ENCODE measurements around the gene KPNA6. TPM values are rescaled to one million over a fixed set of nuclear protein-coding genes. Genes with fewer than 3 reads are reported as not detected.
A peak's percentile ranks its signal among the peaks of the same experiment; 100 is the strongest.

Gene KPNA6
- polyA plus RNA-seq, 4 donors, result 28.3 to 39.6 (median 33.9) TPM

DNA sequence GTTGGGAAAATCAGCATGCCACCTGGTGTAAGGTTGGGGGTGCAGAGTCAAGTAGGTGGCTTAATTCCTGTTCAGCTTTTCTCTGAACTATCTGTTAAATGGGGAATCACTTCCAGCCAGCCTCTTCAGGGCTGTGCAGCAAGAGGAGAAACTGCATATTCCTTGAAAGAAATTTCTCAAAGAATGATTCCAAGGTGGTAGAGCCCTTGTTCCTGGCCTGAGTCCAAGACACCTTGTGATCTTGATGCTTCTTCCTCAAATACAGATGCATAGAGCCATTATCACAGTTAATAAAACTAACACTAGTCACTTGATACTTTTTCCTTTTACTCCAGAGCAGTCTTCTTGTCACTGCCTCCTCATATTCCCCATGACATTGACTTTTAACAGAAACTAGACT, 76.8 kb downstream of the KPNA6 start:
- no peak for DNase-seq (ENCODE audit: low read depth in 4 of 4, low spot score in 3 of 4)

- DNase-seq (ENCODE audit: low read depth in 4 of 4, low spot score in 3 of 4), result no peak
Observed at GRCh38 chr1:32186077-32186476, 78.2 kb downstream of the KPNA6 start.

DNA sequence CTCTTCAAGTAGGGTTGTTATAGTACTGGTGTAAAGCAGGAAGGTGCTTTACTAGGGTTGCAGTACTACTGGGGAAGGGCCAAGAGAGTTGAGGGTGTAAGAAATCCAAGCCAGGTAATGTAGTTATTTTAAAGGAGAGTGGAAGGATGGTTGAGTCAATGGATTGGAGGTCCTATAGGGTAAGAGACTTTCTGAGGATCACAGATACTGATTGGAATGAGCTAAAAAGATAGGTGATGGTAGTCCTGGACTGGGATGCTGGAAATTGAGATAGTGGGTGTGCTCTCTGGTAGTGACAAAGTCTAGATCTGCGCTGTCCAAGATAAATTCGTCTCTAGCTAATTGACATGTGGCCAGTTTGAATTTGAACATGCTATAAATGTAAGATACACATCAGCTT, 78.6 kb downstream of the KPNA6 start:
- no peak for DNase-seq (ENCODE audit: low read depth in 4 of 4, low spot score in 3 of 4)

- DNase-seq (ENCODE audit: low read depth in 4 of 4, low spot score in 3 of 4), result no peak
Observed at GRCh38 chr1:32187850-32188249, 80.0 kb downstream of the KPNA6 start.

- no peak for DNase-seq (ENCODE audit: low read depth in 4 of 4, low spot score in 3 of 4)
Observed at GRCh38 chr1:32192220-32192948, 84.5 kb downstream of the KPNA6 start.

GRCh38 chr1:32194984-32195383, 87.1 kb downstream of the KPNA6 start:
- no peak for DNase-seq (ENCODE audit: low read depth in 4 of 4, low spot score in 3 of 4)

- DNase-seq (ENCODE audit: low read depth in 4 of 4, low spot score in 3 of 4), result no peak
Observed at GRCh38 chr1:32195531-32195930, 87.7 kb downstream of the KPNA6 start.

- no peak for DNase-seq (ENCODE audit: low read depth in 4 of 4, low spot score in 3 of 4)
Observed at GRCh38 chr1:32195972-32196823, 88.3 kb downstream of the KPNA6 start.

DNA sequence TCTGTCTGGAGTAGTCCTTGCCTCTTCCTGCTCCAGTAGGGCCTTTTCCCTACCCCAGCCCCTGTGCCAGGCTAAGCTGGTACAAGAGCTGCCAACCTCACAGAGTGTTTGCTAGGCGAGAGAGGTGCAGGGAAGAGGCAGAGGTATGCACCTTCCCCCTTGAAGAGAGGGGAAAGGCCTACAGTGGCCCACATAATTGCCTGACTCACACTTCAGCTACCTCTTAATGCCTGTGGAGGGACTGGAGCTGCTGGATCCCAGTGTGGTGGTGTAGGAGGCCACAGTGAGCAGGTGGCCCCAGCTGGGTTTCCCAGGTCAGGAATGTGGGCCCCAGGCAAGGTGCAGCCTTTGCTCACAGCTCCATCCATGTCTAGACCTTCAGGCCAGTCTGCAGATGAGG, 89.2 kb downstream of the KPNA6 start:
- DNase-seq (ENCODE audit: low read depth in 4 of 4, low spot score in 3 of 4), result no peak

GRCh38 chr1:32197837-32198236, 90.0 kb downstream of the KPNA6 start:
- DNase-seq (ENCODE audit: low read depth in 4 of 4, low spot score in 3 of 4), result no peak

DNA sequence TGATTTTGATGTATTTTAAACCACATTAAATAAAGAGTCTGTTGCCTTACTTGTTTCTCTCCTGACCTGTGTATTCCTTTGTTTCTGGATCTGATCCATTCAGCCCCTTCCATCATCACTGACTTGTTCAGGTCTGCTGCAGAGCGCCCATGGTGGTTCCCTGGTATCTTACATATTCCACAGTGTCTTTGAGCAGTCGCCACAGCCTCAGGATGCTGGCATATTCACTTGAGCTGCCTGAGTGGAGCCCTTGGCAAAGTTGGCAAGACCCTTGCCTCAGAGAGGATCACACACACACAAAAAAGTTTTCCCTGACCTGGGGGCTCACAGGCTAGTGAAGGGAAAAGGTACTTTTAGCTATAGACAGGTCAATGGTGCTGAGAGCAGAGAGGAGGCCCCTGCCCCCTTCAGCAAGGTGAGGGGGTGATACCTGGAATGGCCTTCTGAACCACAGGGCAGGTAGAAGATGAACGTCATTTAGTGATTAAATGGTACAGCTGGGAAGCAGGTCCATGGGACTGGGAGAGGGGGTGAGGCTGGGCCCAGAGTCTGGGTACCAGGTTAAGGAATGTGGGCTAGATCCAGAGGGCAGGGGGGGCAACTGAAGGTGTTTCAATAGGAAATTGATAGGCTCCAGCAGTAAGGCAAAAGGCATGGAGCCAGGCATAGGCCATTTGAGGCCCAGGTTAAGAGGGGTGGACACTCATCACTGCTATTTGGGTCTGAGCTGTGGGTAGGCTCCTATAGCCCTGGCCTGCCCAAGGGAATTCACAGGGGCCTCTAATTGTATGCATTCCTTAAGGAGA, 90.6 kb downstream of the KPNA6 start:
- no peak for DNase-seq (ENCODE audit: low read depth in 4 of 4, low spot score in 3 of 4)

DNA sequence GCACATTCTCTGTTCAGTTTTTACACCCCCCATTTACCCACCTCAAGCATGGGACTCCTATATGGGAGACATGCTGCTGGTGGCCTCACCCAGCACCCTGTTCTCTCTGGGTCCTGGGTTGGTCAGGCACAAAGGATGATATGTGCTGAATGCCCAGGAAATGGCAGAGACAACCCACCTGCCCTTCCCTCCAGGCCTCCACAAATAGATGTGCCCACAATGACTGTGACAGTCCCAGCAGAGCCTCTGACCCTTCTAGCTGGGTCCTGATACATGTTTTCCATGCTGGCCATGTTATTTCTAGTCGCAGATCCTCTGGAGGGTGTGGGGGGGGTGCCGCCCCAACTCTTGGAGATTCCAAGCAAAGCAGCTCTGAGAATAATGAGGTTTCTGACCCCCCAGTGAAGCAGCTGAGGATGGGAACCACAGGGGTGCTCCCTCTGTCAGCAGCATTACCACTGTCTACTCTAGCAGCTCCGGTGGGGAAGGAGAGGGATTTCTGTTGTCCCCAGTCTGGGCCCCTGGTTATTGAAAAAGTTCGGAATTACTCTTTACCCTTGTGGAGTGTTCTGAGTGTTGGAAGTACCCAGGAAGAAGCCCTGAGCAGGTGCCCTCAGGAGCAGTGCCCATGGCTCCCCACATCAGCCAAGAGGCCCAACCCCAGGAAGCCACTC, 91.3 kb downstream of the KPNA6 start:
- DNase-seq (ENCODE audit: low read depth in 4 of 4, low spot score in 3 of 4), result no peak

DNA sequence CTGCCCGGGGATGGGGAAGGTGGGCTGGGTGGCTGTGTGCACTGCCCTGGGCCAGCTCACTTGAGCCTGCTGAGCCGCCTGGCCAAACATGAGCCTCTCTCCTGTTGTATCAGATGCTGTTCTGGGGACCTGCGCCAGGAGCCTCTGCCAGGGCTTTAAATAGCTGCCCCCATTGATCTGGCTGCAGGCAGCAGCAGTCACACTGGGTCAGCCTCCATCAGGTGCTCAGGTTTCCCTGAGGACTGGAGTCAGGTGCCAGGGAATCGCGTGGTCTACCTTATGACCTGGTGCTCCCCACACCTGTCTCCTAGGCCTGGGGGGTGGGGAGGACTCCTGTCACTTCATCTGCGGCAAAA, 91.8 kb downstream of the KPNA6 start:
- no peak for DNase-seq (ENCODE audit: low read depth in 4 of 4, low spot score in 3 of 4)

DNA sequence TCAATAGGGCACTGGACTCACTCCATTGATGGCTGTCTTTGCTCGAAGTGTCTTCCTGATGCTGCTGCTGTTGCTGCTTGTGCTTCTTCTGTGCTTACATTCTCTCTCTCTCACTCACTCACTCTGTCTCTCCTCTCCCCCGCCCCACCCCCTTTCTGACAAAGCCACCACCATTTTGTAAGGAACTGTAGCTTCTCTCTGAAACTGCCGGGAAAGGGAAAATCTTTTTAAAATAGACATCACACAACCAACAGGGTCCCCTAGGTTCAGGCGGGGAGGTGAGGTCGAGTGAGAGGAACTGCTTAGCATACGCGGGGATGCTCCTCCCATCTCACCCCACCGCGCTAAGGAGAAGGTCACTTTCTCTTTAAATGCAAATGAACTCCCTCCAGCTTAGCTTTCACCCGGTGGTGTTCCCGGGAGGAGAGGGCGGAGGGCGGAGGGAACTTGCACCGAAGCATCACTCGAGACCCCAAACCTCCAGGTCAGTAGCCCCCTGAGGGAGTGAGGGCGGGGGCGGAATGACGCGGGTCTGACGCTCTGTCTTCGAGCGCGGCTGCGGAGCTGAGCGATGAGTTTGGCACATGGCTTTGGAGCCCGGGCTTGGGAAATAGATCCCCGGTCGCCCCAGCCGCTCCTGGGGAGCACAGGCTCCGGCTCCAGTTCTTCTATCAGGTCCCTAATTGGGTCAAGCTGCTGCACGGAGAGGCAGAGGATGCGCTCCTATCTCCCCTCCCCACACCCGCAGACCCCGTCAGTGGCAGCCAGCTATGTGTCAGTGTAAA, 92.6 kb downstream of the KPNA6 start, which contains the start of gene CCDC28B:
CCDC28B (plus strand) TSS at position 370 of the 785 bp plus-strand sequence. CDS start 1,341 bp downstream, outside the sequence.
- no peak for DNase-seq (ENCODE audit: low read depth in 4 of 4, low spot score in 3 of 4)

- DNase-seq (ENCODE audit: low read depth in 4 of 4, low spot score in 3 of 4), result no peak
Observed at GRCh38 chr1:32201011-32201855, 93.4 kb downstream of the KPNA6 start.

DNA sequence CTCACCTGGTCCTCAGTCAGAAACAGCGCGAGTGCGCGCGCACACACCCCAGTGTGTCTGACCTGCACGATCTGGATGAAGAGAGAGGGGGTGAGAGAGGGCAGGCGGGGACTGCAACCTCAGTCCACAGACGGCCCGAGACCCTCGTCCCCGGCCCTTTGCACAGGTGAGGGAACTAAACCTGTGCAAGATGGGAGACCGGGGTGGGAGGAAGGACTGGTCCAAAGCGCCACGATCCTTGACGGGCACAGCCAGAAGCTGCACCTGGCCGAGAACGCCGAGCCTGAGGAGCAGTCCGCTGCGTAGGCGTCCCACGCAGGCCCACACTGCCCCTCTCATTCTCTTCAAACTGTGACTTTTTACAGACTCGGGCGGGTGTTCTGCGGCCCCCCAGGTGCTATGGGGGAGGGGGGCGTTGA, 97.1 kb downstream of the KPNA6 start:
- no peak for DNase-seq (ENCODE audit: low read depth in 4 of 4, low spot score in 3 of 4)

GRCh38 chr1:32205401-32206370, 97.8 kb downstream of the KPNA6 start, which contains the start of gene IQCC:
Gene IQCC, plus strand, starts transcription at chr1:32205671. Its CDS starts 11 bp downstream, at chr1:32205682.
- DNase-seq (ENCODE audit: low read depth in 4 of 4, low spot score in 3 of 4), result peak in 3 of 4 donors; percentile 77 to 87 (median 82)

GRCh38 chr1:32208469-32208868, 100.6 kb downstream of the KPNA6 start:
- DNase-seq (ENCODE audit: low read depth in 4 of 4, low spot score in 3 of 4), result no peak

Measured in left renal pelvis (tissue), 4 donors.